ENCODE data around the gene PNP.

DNA sequence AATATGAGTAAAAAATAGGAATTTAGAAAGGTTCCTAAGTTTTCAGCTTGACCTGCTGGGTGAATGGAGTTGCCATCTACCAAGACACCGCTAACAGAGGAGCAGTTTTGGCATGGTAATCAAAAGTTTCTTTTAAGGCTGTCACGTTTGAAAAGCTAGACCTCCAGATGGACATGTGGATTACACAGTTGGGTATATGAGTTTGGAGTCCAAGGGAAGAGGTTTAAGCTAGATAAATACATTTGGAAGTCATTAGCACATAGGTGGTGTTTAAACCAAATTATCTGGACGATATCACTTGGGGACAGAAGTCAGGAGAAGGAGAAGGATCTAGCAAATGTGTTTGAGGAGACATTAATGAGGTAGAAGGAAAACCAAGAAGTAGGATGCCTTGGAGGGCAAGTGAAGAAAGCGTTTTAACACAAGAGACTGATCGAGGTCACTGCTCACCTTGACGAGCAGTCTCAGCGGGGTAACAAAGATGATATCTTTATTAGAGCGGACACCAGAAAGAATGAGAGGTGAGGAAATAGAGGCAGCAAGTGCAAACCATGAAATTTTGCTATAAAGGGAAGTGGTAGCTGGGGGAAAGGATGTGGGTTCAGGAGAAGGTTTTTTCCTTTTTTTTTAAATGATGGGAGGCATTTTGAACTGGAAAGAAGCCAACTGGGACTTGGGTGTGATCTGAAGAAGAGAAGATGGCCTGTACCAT is 17.6 kb downstream of the PNP start:
- no peak for TF ChIP-seq SP1 (IDR thresholded peaks at IDR 0.05; ENCODE audit: low read depth, low read length)
- no peak for TF ChIP-seq MAX (IDR thresholded peaks at IDR 0.05)
- TF ChIP-seq CTCF (IDR thresholded peaks at IDR 0.05; ENCODE audit: control extremely low read depth in 1 of 3, insufficient read depth in 1 of 3, low read depth in 1 of 3, low read length in 3 of 3), result no peak
- no peak for TF ChIP-seq POLR2AphosphoS5 (IDR thresholded peaks at IDR 0.05; ENCODE audit: low read depth, low read length)
- no peak for TF ChIP-seq POLR2A (IDR thresholded peaks at IDR 0.05; ENCODE audit: control extremely low read depth in 1 of 2, low read depth in 2 of 2, low read length in 2 of 2)
- no peak for TF ChIP-seq EP300 (IDR thresholded peaks at IDR 0.05; ENCODE audit: borderline replicate concordance in 1 of 2, low read depth in 2 of 2, low read length in 2 of 2)
- TF ChIP-seq JUND (IDR thresholded peaks at IDR 0.05; ENCODE audit: low read length), result no peak
- no peak for TF ChIP-seq ZNF274 (IDR thresholded peaks at IDR 0.05; ENCODE audit: borderline replicate concordance, extremely low read depth, low read length)
- no peak for TF ChIP-seq USF2 (IDR thresholded peaks at IDR 0.05; ENCODE audit: low read length)
- no peak for TF ChIP-seq EGR1 (IDR thresholded peaks at IDR 0.05; ENCODE audit: borderline replicate concordance, low read depth, low read length)
- no peak for TF ChIP-seq YY1 (IDR thresholded peaks at IDR 0.05; ENCODE audit: low read depth, low read length)
- TF ChIP-seq SP4 (IDR thresholded peaks at IDR 0.05; ENCODE audit: low read length), result no peak
